ENCODE data around the gene MFSD6.

MFSD6 gene

DNA sequence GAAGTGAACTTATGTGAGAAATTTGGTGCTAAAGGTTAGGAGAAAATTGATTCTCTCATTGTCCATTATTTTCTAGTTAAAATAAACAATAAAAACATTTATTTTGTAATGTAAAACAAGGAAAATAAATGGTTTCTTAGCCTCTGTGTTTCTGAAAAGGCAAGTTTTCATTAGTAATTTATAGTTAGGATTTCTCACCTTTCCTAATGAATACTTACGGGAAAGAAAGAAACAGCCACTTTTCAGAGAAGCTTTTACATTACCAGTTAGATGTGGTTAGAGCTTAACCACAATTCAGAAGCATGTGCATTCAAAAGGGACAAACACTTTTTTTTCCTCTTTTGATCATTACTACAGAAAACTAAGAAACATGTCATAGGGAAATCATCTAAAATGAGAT lies 107.5 kb downstream of the MFSD6 start:
- TF ChIP-seq, protein P1, sequence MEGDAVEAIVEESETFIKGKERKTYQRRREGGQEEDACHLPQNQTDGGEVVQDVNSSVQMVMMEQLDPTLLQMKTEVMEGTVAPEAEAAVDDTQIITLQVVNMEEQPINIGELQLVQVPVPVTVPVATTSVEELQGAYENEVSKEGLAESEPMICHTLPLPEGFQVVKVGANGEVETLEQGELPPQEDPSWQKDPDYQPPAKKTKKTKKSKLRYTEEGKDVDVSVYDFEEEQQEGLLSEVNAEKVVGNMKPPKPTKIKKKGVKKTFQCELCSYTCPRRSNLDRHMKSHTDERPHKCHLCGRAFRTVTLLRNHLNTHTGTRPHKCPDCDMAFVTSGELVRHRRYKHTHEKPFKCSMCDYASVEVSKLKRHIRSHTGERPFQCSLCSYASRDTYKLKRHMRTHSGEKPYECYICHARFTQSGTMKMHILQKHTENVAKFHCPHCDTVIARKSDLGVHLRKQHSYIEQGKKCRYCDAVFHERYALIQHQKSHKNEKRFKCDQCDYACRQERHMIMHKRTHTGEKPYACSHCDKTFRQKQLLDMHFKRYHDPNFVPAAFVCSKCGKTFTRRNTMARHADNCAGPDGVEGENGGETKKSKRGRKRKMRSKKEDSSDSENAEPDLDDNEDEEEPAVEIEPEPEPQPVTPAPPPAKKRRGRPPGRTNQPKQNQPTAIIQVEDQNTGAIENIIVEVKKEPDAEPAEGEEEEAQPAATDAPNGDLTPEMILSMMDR (IDR thresholded peaks at IDR 0.05; ENCODE audit: low read depth, low read length), result no peak
- no peak overlapping the region for H3K4me3 ChIP-seq (replicated peaks in 1 of 2; ENCODE audit: low read depth in 2 of 2, low read length in 2 of 2)
- DNase-seq (ENCODE audit: low read depth in 2 of 2), result no peak

DNA sequence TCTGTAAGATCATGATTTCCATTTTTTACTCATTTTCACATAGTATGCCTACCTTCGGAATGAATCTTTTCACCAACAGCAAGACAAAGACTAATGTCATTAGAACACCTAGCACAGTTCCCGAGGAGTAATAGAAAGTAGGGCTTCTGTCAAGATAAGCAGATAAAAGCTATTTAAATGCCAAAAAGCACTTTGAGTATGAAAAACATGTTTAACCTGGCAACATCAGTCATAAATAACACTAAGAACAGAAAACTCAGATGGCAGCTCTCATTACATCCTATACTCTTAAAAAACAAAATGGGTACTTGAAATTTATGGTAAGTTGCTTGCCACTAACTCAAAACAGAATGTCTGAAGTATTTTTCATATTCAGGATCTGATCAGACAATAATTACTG lies 109.3 kb downstream of the MFSD6 start:
- no peak for DNase-seq (ENCODE audit: low read depth in 2 of 2)
- TF ChIP-seq, protein P1 (IDR thresholded peaks at IDR 0.05; ENCODE audit: low read depth, low read length), result no peak
- H3K4me3 ChIP-seq (replicated peaks in 1 of 2; ENCODE audit: low read depth in 2 of 2, low read length in 2 of 2), result no peak overlapping the region

GRCh38 chr2:190519975-190520767 lies 112.0 kb downstream of the MFSD6 start:
- no peak overlapping the region for H3K4me3 ChIP-seq (replicated peaks in 1 of 2; ENCODE audit: low read depth in 2 of 2, low read length in 2 of 2)
- DNase-seq (ENCODE audit: low read depth in 2 of 2), result no peak
- TF ChIP-seq, protein P1 (IDR thresholded peaks at IDR 0.05; ENCODE audit: low read depth, low read length), result no peak

- no peak overlapping the region for H3K4me3 ChIP-seq (replicated peaks in 1 of 2; ENCODE audit: low read depth in 2 of 2, low read length in 2 of 2)
- TF ChIP-seq, protein P1 (IDR thresholded peaks at IDR 0.05; ENCODE audit: low read depth, low read length), result no peak
- no peak for DNase-seq (ENCODE audit: low read depth in 2 of 2)
These were observed 116.8 kb downstream of the MFSD6 start for GRCh38 chr2:190524928-190525327.

DNA sequence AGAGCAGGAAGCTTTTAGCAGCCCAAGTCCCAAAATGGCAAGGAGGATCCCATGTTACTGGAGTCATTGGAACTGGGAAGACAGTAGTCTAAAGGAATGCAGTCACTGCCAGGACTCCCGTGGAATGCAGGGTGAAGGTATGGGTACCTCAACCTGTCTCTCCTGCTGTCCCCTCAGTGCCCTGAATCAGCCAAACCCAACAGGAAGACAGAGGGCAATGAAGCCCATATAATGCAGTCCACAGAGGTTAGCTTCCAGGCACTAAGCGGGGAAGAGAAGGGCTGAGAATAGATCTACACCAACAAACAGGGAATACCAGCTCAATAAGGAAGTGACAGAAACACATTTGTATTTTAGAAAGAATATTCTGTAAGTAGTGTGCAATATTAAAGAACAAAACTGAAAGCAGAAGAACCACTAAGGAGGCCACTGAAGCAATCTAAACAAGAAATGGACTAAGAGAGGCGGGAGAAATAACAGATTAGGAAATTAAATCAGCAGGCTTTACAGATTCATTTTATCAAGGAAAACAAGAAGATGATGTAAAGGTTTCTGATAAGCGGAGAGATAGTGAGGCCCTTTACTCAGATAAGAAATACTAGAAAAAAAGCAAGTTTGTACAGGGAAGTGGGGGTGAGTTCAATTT lies 118.1 kb downstream of the MFSD6 start:
- TF ChIP-seq, protein P1 (IDR thresholded peaks at IDR 0.05; ENCODE audit: low read depth, low read length), result no peak
- no peak for DNase-seq (ENCODE audit: low read depth in 2 of 2)
- H3K4me3 ChIP-seq (replicated peaks in 1 of 2; ENCODE audit: low read depth in 2 of 2, low read length in 2 of 2), result no peak overlapping the region

- TF ChIP-seq, protein P1 (IDR thresholded peaks at IDR 0.05; ENCODE audit: low read depth, low read length), result no peak
- DNase-seq (ENCODE audit: low read depth in 2 of 2), result no peak
- no peak overlapping the region for H3K4me3 ChIP-seq (replicated peaks in 1 of 2; ENCODE audit: low read depth in 2 of 2, low read length in 2 of 2)
These were observed 119.1 kb downstream of the MFSD6 start for GRCh38 chr2:190527214-190527613.
